Lung (tissue), 12 donors: Measurements from ENCODE around the gene AGBL4. TPM values are rescaled to one million over a fixed set of nuclear protein-coding genes. Genes with fewer than 3 reads are reported as not detected.
"Not testable (repeated sequence)": the region's sequence is repeated elsewhere in the genome, so short reads cannot be mapped to it uniquely, and the experiment has no call there.

Experiments
- ATAC-seq: fragments of 200-7000 bp; cut with Tn5 transposase; one replicate; pipeline ENCODE4 v1.9.1; 2020; ENCODE audit warnings: moderate number of reproducible peaks; ENCODE audit not compliant: insufficient read depth, low FRiP score
- DNase-seq, 3 donors: peaks; one replicate each; pipeline ENCODE4 v3.0.0-alpha.2; 2013 to 2017
- H3K27ac ChIP-seq, 2 donors: one replicate each; pipeline ENCODE4 v1.5.1; 2013; ENCODE audit warnings: mild to moderate bottlenecking in 2 of 2, moderate library complexity in 2 of 2, control low read depth in 1 of 2, inconsistent platforms in 1 of 2, low read depth in 1 of 2, low read length in 1 of 2
- H3K27me3 ChIP-seq, 3 donors: one replicate each; pipeline ENCODE4 v1.5.1; 2013; ENCODE audit warnings: low read length in 2 of 3; ENCODE audit not compliant: control insufficient read depth in 3 of 3, insufficient read depth in 3 of 3
- H3K36me3 ChIP-seq, 4 donors: one replicate each; pipeline ENCODE4 v1.5.1; 2013; ENCODE audit warnings: low read length in 4 of 4, mild to moderate bottlenecking in 1 of 4, moderate library complexity in 1 of 4; ENCODE audit not compliant: control insufficient read depth in 4 of 4, insufficient read depth in 4 of 4
- H3K4me1 ChIP-seq, 5 donors: one replicate each; pipeline ENCODE4 v1.5.1; 2013; ENCODE audit warnings: low read length in 5 of 5, mild to moderate bottlenecking in 2 of 5, moderate library complexity in 1 of 5; ENCODE audit not compliant: control insufficient read depth in 5 of 5, insufficient read depth in 5 of 5
- H3K4me3 ChIP-seq: one replicate; pipeline ENCODE4 v1.5.1; 2013; ENCODE audit warnings: mild to moderate bottlenecking, control low read depth, moderate library complexity
- H3K9ac ChIP-seq, 2 donors: one replicate each; pipeline ENCODE4 v1.5.1; 2013; ENCODE audit warnings: low read length in 2 of 2, control low read depth in 1 of 2; ENCODE audit not compliant: insufficient read depth in 1 of 2
- H3K9me3 ChIP-seq, 4 donors: one replicate each; pipeline ENCODE4 v1.5.1; 2013; ENCODE audit warnings: low read length in 3 of 4, mild to moderate bottlenecking in 1 of 4, moderate library complexity in 1 of 4; ENCODE audit not compliant: control insufficient read depth in 4 of 4, insufficient read depth in 3 of 4
- CTCF ChIP-seq: IDR thresholded peaks from 2 replicates; pipeline ENCODE4 v1.5.1; 2012; ENCODE audit warnings: mild to moderate bottlenecking; ENCODE audit errors: control extremely low read depth, extremely low read depth
- WGBS, 2 donors: extraction: QIAGEN DNeasy Blood & Tissue Kit; methylation state at CpG; one replicate each; pipeline ENCODE4 v1.1.7; 2013; 5-methylcytosine and 5-hydroxymethylcytosine counted together
- polyA plus RNA-seq, 2 donors: library from polyadenylated mRNA; stranded (reverse); fragments of 200-250 nt; gene quantifications; one replicate each; pipeline ENCODE4 v1.2.1, GENCODE V29; 2013
- total RNA-seq, 2 donors: library from RNA; depleted of rRNA in 1 of 2; stranded (reverse); fragments of >200 nt in 1 of 2; gene quantifications; one replicate each; pipeline ENCODE4 v1.2.1, GENCODE V29; 2014 to 2021
- donor health status: control.
- donor health status: control.
- donor health status: Bipolar disorder and iron deficiency.
- donor health status: healthy.
- donor health status: DM: yes; HTN: yes; CAD: no.

Gene AGBL4
- total and polyA plus RNA-seq, 4 donors = 0.24 to 7.5 (median 2.6) TPM

- Histone ChIP-seq H3K27me3 (no peaks in the 10 kb centered on the region), H3K4me1 (no peaks in the 10 kb centered on the region), H3K9ac (no peak overlapping the region), H3K9me3 (peaks cover 0 to 38% (median 11%) of the 10 kb centered on the region in 4 donors), H3K27ac (no peak overlapping the region), H3K4me3 (no peak overlapping the region), H3K36me3 (no peaks in the 10 kb centered on the region)
- DNase-seq = no peak
- WGBS, 2 donors = 92 to 93% methylated on average over 13 of the region's 13 CpGs
- no peak for TF ChIP-seq CTCF
- no peak for ATAC-seq
These were observed 182.0 kb downstream of the AGBL4 start for GRCh38 chr1:49841767-49842166.

GRCh38 chr1:49824261-49824660 is 199.5 kb downstream of the AGBL4 start:
- H3K27ac ChIP-seq = no peak overlapping the region
- H3K9me3 ChIP-seq = no peaks in the 10 kb centered on the region
- ATAC-seq (no peak), DNase-seq (no peak)
- H3K36me3 ChIP-seq = no peaks in the 10 kb centered on the region
- H3K4me1 ChIP-seq = no peaks in the 10 kb centered on the region
- no peak overlapping the region for H3K9ac ChIP-seq
- 27 to 31% methylated on average over 1 of the region's 1 CpG for WGBS, 2 donors
- TF ChIP-seq CTCF = no peak
- no peak overlapping the region for H3K4me3 ChIP-seq
- no peaks in the 10 kb centered on the region for H3K27me3 ChIP-seq

GRCh38 chr1:49817681-49818080 is 206.1 kb downstream of the AGBL4 start:
- TF ChIP-seq CTCF = no peak
- no peak overlapping the region for H3K9ac ChIP-seq
- H3K9me3 ChIP-seq = no peaks in the 10 kb centered on the region
- no peaks in the 10 kb centered on the region for H3K27me3 ChIP-seq
- DNase-seq (no peak), ATAC-seq (no peak)
- no peak overlapping the region for H3K27ac ChIP-seq
- no peaks in the 10 kb centered on the region for H3K36me3 ChIP-seq
- H3K4me3 ChIP-seq = no peak overlapping the region
- H3K4me1 ChIP-seq = no peaks in the 10 kb centered on the region
- 82 to 85% methylated on average over 2 of the region's 2 CpGs for WGBS, 2 donors

- not testable (repeated sequence) for H3K9me3 ChIP-seq, H3K4me3 ChIP-seq, DNase-seq, H3K4me1 ChIP-seq, H3K27ac ChIP-seq, H3K9ac ChIP-seq, ATAC-seq, H3K36me3 ChIP-seq, H3K27me3 ChIP-seq
- 93% methylated on average over 17 of the region's 17 CpGs for WGBS, 2 donors
These were observed 236.7 kb downstream of the AGBL4 start for GRCh38 chr1:49787013-49787412.
